HCT116 (cell line): ENCODE measurements around the gene OSTM1. TPM values are rescaled to one million over a fixed set of nuclear protein-coding genes. Genes with fewer than 3 reads are reported as not detected.

Source experiments
- ATAC-seq: fragments of 200-7000 bp; cut with Tn5 transposase; 2 replicates; pipeline ENCODE4 v1.9.1; 2020; ENCODE audit warnings: mild to moderate bottlenecking, moderate library complexity
- BruUV-seq: library from RNA; stranded (reverse); fragments of 400-500 nt; replicated peaks from 2 replicates; lab custom pipeline; 2021; lab: Mats Ljungman, UMichigan
- CTCF ChIA-PET: fragments of 300-600 bp; sonication (Branson Sonifier 250); formaldehyde crosslinking; loops from one replicate; lab custom pipeline; 2021; ENCODE audit warnings: antibody characterized with exemption; lab: Charles Lee
- POLR2A ChIA-PET: fragments of 300-600, 350-600 bp; sonication (Branson Sonifier 250); formaldehyde crosslinking; loops from one replicate; lab custom pipeline; 2021; ENCODE audit warnings: antibody characterized with exemption; lab: Charles Lee
- RAD21 ChIA-PET, 2 experiments: fragments of 300-600 bp; sonication (Branson Sonifier 250); formaldehyde crosslinking; loops; one replicate each; lab custom pipeline; 2023; ENCODE audit warnings: low total read pairs in 2 of 2; ENCODE audit not compliant: uncharacterized antibody in 2 of 2, unreplicated experiment in 2 of 2, low non-redundant PET in 1 of 2; lab: Charles Lee
- DNase-seq: peaks from one replicate; pipeline ENCODE4 v3.0.0-alpha.2; 2010; ENCODE audit warnings: low read depth, low spot score
- H2AFZ ChIP-seq: fragments of 200-600 bp; shearing (Covaris generic), sonication (generic); 2 replicates; pipeline ENCODE4 v1.6.1; 2017; ENCODE audit warnings: low read depth, mixed run types, mixed read lengths, antibody characterized with exemption, low read length; ENCODE audit not compliant: poor library complexity, severe bottlenecking
- H3K27ac ChIP-seq: 2 replicates; pipeline ENCODE4 v1.5.1; 2012; ENCODE audit warnings: low read depth, low read length
- H3K27me3 ChIP-seq: fragments of 200-600 bp; sonication (generic); 2 replicates; pipeline ENCODE4 v1.6.1; 2016; ENCODE audit warnings: mixed run types, low read length, mixed read lengths; ENCODE audit not compliant: insufficient read depth
- H3K36me3 ChIP-seq, 2 experiments: fragments of 200-500 bp in 1 of 2; fragments of 200-600 bp in 1 of 2; sonication (Bioruptor generic) in 1 of 2; sonication (generic) in 1 of 2; 2 replicates each; pipeline versions ENCODE4 v1.5.1 to v1.6.1; 2014 to 2016; ENCODE audit warnings: low read length in 2 of 2, inconsistent platforms in 1 of 2, mixed read lengths in 1 of 2, mixed run types in 1 of 2; ENCODE audit not compliant: insufficient read depth in 2 of 2, control insufficient read depth in 1 of 2
- H3K4me1 ChIP-seq, 2 experiments: fragments of 200-600 bp in 1 of 2; sonication (generic) in 1 of 2; 2 replicates each; pipeline versions ENCODE4 v1.5.1 to v1.6.1; 2012 to 2017; ENCODE audit warnings: low read length in 2 of 2, inconsistent platforms in 1 of 2, mild to moderate bottlenecking in 1 of 2, mixed read lengths in 1 of 2, mixed run types in 1 of 2, moderate library complexity in 1 of 2; ENCODE audit not compliant: insufficient read depth in 2 of 2, control insufficient read depth in 1 of 2
- H3K4me2 ChIP-seq: fragments of 200-600 bp; sonication (generic); 2 replicates; pipeline ENCODE4 v1.6.1; 2017; ENCODE audit warnings: mixed run types, low read length, mixed read lengths
- H3K4me3 ChIP-seq, 2 experiments: fragments of 200-600 bp in 1 of 2; sonication (generic) in 1 of 2; replicated peaks in 1 of 2; 2 replicates each; pipeline ENCODE4 v1.5.1; 2011 to 2016; ENCODE audit warnings: low read length in 2 of 2, control low read depth in 1 of 2, low read depth in 1 of 2, mild to moderate bottlenecking in 1 of 2, mixed read lengths in 1 of 2, mixed run types in 1 of 2
- H3K79me2 ChIP-seq: fragments of 200-600 bp; sonication (generic); 2 replicates; pipeline ENCODE4 v1.6.1; 2017; ENCODE audit warnings: mild to moderate bottlenecking, mixed run types, low read length, moderate library complexity, mixed read lengths; ENCODE audit not compliant: insufficient read depth
- H3K9ac ChIP-seq: fragments of 200-600 bp; sonication (generic); 2 replicates; pipeline ENCODE4 v1.6.1; 2016; ENCODE audit warnings: low read length, mixed read lengths
- H3K9me2 ChIP-seq: fragments of 200-600 bp; sonication (generic), shearing (Covaris generic); 2 replicates; pipeline ENCODE4 v1.6.1; 2017; ENCODE audit warnings: mixed run types, mild to moderate bottlenecking, moderate library complexity; ENCODE audit not compliant: insufficient read depth
- H3K9me3 ChIP-seq, 2 experiments: fragments of 200-500 bp in 1 of 2; fragments of 200-600 bp in 1 of 2; sonication (Bioruptor generic) in 1 of 2; sonication (generic) in 1 of 2; 2 replicates each; pipeline ENCODE4 v1.6.1; 2014 to 2017; ENCODE audit warnings: low read length in 2 of 2, mixed read lengths in 2 of 2, inconsistent platforms in 1 of 2, low read depth in 1 of 2, mild to moderate bottlenecking in 1 of 2, mixed run types in 1 of 2, moderate library complexity in 1 of 2; ENCODE audit not compliant: control insufficient read depth in 1 of 2, insufficient read depth in 1 of 2
- H4K20me1 ChIP-seq: fragments of 200-600 bp; sonication (generic), shearing (Covaris generic); 2 replicates; pipeline ENCODE4 v1.6.1; 2017; ENCODE audit warnings: mixed run types, mild to moderate bottlenecking, moderate library complexity; ENCODE audit not compliant: insufficient read depth
- CBX3 ChIP-seq: IDR thresholded peaks from 2 replicates; pipeline ENCODE4 v1.6.1; 2012; ENCODE audit warnings: low read depth
- CEBPB ChIP-seq: IDR thresholded peaks from 2 replicates; pipeline ENCODE4 v1.6.1; 2012; ENCODE audit warnings: low read depth
- EGR1 ChIP-seq: IDR thresholded peaks from 2 replicates; pipeline ENCODE4 v1.6.1; 2012; ENCODE audit warnings: low read depth
- EZH2 ChIP-seq: fragments of 200-600 bp; sonication (generic); IDR thresholded peaks from 2 replicates; pipeline ENCODE4 v1.6.1; 2017; ENCODE audit warnings: antibody characterized with exemption, mixed run types
- EZH2phosphoT487 ChIP-seq: fragments of 200-600 bp; IDR thresholded peaks from 2 replicates; pipeline ENCODE4 v1.6.1; 2018; ENCODE audit warnings: antibody characterized with exemption, borderline replicate concordance
- JUND ChIP-seq: IDR thresholded peaks from 2 replicates; pipeline ENCODE4 v1.6.1; 2012
- MAX ChIP-seq: IDR thresholded peaks from 2 replicates; pipeline ENCODE4 v1.6.1; 2012
- POLR2A ChIP-seq: IDR thresholded peaks from 2 replicates; pipeline ENCODE4 v1.7.0; 2011; ENCODE audit warnings: borderline replicate concordance; ENCODE audit not compliant: insufficient read depth, insufficient read length; ENCODE audit errors: extremely low read depth
- POLR2AphosphoS5 ChIP-seq: IDR thresholded peaks from 2 replicates; pipeline ENCODE4 v1.6.1; 2011; ENCODE audit warnings: mild to moderate bottlenecking, low read depth, low read length, moderate library complexity
- RAD21 ChIP-seq: IDR thresholded peaks from 2 replicates; pipeline ENCODE4 v1.6.1; 2012; ENCODE audit warnings: low read depth, mild to moderate bottlenecking
- REST ChIP-seq: IDR thresholded peaks from 2 replicates; pipeline ENCODE4 v1.6.1; 2012; ENCODE audit warnings: low read depth
- SIN3A ChIP-seq: IDR thresholded peaks from 2 replicates; pipeline ENCODE4 v1.6.1; 2012; ENCODE audit warnings: low read depth
- SRF ChIP-seq: IDR thresholded peaks from 2 replicates; pipeline ENCODE4 v1.6.1; 2012; ENCODE audit warnings: low read depth
- intact Hi-C: fragments of 100-400 bp; cut with micrococcal nuclease; formaldehyde crosslinking; loops from 2 replicates; pipeline ENCODE4 v1.10.0; 2022
- total RNA-seq: library from RNA; stranded (reverse); gene quantifications from one replicate; pipeline ENCODE4 v1.2.1, GENCODE V29; 2021; ENCODE audit not compliant: unreplicated experiment

The OSTM1 gene
- total RNA-seq, 1 experiment from 2014 or later, result 11.2 TPM

- no peak for TF ChIP-seq MAX
- no peak for TF ChIP-seq REST
- TF ChIP-seq RAD21, result no peak
- no peak for TF ChIP-seq EGR1
Measured at GRCh38 chr6:108036884-108037283, 37.7 kb downstream of the OSTM1 start (continued).

GRCh38 chr6:108031968-108032367 is 42.6 kb downstream of the OSTM1 start:
- CTCF ChIA-PET, result no interaction called here
- Histone ChIP-seq H3K27ac (no peak overlapping the region), H3K4me2 (no peak overlapping the region), H2AFZ (no peak overlapping the region), H3K4me3 (no peak overlapping the region), H3K79me2 (no peaks in the 10 kb centered on the region), H3K4me1 (peaks cover 0 to 3% of the 10 kb centered on the region in 2 experiments; a peak in 1 of 4 replicates), H4K20me1 (no peaks in the 10 kb centered on the region), H3K27me3 (no peaks in the 10 kb centered on the region), H3K9me2 (no peaks in the 10 kb centered on the region), H3K9me3 (no peaks in the 10 kb centered on the region), H3K36me3 (no peaks in the 10 kb centered on the region), H3K9ac (no peak overlapping the region)
- TF ChIP-seq RAD21 (no peak), JUND (no peak), CBX3 (no peak), POLR2A (no peak), MAX (no peak), EZH2 (no peak), POLR2AphosphoS5 (no peak), SIN3A (no peak), EZH2phosphoT487 (no peak), CEBPB (no peak), SRF (no peak)
- ATAC-seq (no peak), DNase-seq (no peak)
- POLR2A ChIA-PET, result no interaction called here
- BruUV-seq, result no TSS peak
- RAD21 ChIA-PET, result no interaction called here
- intact Hi-C loops, result no loop called here
